ENCODE results near the gene TNNT2.

Gene TNNT2

GRCh38 chr1:201358596-201358995 lies 18.9 kb downstream of the TNNT2 start:
- H3K9me3 Mint-ChIP-seq: no peaks in the 10 kb centered on the region
- H3K4me1 Mint-ChIP-seq: peaks cover 16% of the 10 kb centered on the region

GRCh38 chr1:201357636-201358348 lies 19.7 kb downstream of the TNNT2 start:
- no peak for TF ChIP-seq CTCF (IDR thresholded peaks at IDR 0.05; ENCODE audit: unreplicated experiment in 3 of 3)
- H3K27ac Mint-ChIP-seq: peak overlapping the region in 1 of 3 experiments; percentile 44
- peaks cover 9% of the 10 kb centered on the region for H3K4me1 Mint-ChIP-seq
- H3K4me3 Mint-ChIP-seq: no peak overlapping the region
- peaks cover 11% of the 10 kb centered on the region for H3K27me3 Mint-ChIP-seq (ENCODE audit: low read depth)
- H3K9me3 Mint-ChIP-seq: no peaks in the 10 kb centered on the region
- no peaks in the 10 kb centered on the region for H3K36me3 Mint-ChIP-seq (ENCODE audit: low read depth)

More at GRCh38 chr1:201358596-201358995, 18.9 kb downstream of the TNNT2 start:
- H3K4me3 Mint-ChIP-seq: no peak overlapping the region
- peaks cover 14% of the 10 kb centered on the region for H3K27me3 Mint-ChIP-seq (ENCODE audit: low read depth)
- no peak for TF ChIP-seq CTCF (IDR thresholded peaks at IDR 0.05; ENCODE audit: unreplicated experiment in 3 of 3)
- no peaks in the 10 kb centered on the region for H3K36me3 Mint-ChIP-seq (ENCODE audit: low read depth)
- H3K27ac Mint-ChIP-seq: no peak overlapping the region

GRCh38 chr1:201357211-201357610 lies 20.3 kb downstream of the TNNT2 start:
- Mint-ChIP-seq H3K4me1 (peaks cover 9% of the 10 kb centered on the region), H3K9me3 (no peaks in the 10 kb centered on the region), H3K27me3 (ENCODE audit: low read depth) (peaks cover 11% of the 10 kb centered on the region), H3K4me3 (no peak overlapping the region), H3K36me3 (ENCODE audit: low read depth) (no peaks in the 10 kb centered on the region), H3K27ac (no peak overlapping the region)
- no peak for TF ChIP-seq CTCF (IDR thresholded peaks at IDR 0.05; ENCODE audit: unreplicated experiment in 3 of 3)

- Mint-ChIP-seq H3K4me3 (no peak overlapping the region), H3K4me1 (peaks cover 9% of the 10 kb centered on the region), H3K9me3 (no peaks in the 10 kb centered on the region), H3K36me3 (ENCODE audit: low read depth) (no peaks in the 10 kb centered on the region), H3K27ac (no peak overlapping the region), H3K27me3 (ENCODE audit: low read depth) (peaks cover 11% of the 10 kb centered on the region)
- no peak for TF ChIP-seq CTCF (IDR thresholded peaks at IDR 0.05; ENCODE audit: unreplicated experiment in 3 of 3)
Observed at GRCh38 chr1:201356701-201357100, 20.8 kb downstream of the TNNT2 start.

- Mint-ChIP-seq H3K4me1 (peaks cover 9% of the 10 kb centered on the region), H3K4me3 (no peak overlapping the region), H3K27ac (no peak overlapping the region), H3K36me3 (ENCODE audit: low read depth) (no peaks in the 10 kb centered on the region), H3K27me3 (ENCODE audit: low read depth) (peaks cover 11% of the 10 kb centered on the region), H3K9me3 (no peaks in the 10 kb centered on the region)
- TF ChIP-seq CTCF (IDR thresholded peaks at IDR 0.05; ENCODE audit: unreplicated experiment in 3 of 3): no peak
Observed at GRCh38 chr1:201356236-201356635, 21.2 kb downstream of the TNNT2 start.

- Mint-ChIP-seq H3K27ac (no peak overlapping the region), H3K9me3 (no peaks in the 10 kb centered on the region), H3K4me3 (no peak overlapping the region), H3K4me1 (peaks cover 9% of the 10 kb centered on the region), H3K36me3 (ENCODE audit: low read depth) (no peaks in the 10 kb centered on the region), H3K27me3 (ENCODE audit: low read depth) (peaks cover 11% of the 10 kb centered on the region)
- no peak for TF ChIP-seq CTCF (IDR thresholded peaks at IDR 0.05; ENCODE audit: unreplicated experiment in 3 of 3)
Observed at GRCh38 chr1:201355471-201355870, 22.0 kb downstream of the TNNT2 start.

Measured in nephron (organoid).